Loucy (cell line): ENCODE results near the gene MAPK14.

Experiments used
- EZH2phosphoT487 ChIP-seq: fragments of 200-600 bp; IDR thresholded peaks from 2 replicates; pipeline ENCODE4 v1.6.1; 2018; ENCODE audit warnings: antibody characterized with exemption, mild to moderate bottlenecking, moderate library complexity, borderline replicate concordance
- TF ChIP-seq, protein P1 (sequence below): fragments of 200-600 bp; sonication (generic); conservative IDR thresholded peaks from 2 replicates; pipeline ENCODE4 v1.5.1; 2014; ENCODE audit warnings: mild to moderate bottlenecking, antibody characterized with exemption, low read length

DNA sequence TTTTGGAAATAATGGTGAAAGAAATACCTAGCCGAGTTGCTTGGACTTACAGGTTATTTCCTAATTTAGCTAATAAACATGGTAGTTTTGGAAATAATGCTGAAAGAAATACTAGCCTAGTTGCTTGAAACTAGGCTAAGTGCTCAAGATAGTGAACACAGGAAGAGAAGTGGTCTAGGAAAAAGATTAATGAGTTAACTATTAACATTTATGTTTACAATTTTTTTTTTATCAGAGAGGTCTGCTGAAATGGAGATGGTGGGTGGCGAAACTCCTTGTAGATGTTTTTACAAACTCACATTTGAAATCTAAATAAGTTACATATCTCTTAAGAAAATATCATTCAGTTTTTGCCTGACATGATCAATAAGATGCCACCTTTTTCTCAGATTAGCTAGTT lies 39.2 kb downstream of the MAPK14 start:
- TF ChIP-seq, protein P1, sequence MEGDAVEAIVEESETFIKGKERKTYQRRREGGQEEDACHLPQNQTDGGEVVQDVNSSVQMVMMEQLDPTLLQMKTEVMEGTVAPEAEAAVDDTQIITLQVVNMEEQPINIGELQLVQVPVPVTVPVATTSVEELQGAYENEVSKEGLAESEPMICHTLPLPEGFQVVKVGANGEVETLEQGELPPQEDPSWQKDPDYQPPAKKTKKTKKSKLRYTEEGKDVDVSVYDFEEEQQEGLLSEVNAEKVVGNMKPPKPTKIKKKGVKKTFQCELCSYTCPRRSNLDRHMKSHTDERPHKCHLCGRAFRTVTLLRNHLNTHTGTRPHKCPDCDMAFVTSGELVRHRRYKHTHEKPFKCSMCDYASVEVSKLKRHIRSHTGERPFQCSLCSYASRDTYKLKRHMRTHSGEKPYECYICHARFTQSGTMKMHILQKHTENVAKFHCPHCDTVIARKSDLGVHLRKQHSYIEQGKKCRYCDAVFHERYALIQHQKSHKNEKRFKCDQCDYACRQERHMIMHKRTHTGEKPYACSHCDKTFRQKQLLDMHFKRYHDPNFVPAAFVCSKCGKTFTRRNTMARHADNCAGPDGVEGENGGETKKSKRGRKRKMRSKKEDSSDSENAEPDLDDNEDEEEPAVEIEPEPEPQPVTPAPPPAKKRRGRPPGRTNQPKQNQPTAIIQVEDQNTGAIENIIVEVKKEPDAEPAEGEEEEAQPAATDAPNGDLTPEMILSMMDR, result no peak
- no peak for TF ChIP-seq EZH2phosphoT487
